Measurements from ENCODE around the gene SFXN2.

SFXN2 gene

DNA sequence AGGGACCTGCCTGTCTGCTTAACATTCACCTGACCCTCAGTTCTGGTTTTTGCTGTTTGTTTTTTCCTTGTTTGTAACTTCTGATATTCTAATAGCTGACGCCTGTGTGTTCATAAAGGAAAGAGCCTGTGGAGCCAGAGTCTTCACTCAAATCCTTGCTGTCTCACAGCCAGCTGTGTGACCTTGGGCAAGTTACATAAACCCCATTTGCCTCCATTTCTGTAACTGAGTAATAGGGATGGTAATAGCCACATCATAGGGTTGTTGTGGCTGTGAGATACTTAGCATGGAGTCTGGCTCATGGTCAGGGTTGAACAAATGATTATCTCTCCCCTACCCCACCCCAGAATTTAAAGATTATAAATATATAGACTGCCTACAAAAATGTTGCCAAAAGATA, 56.4 kb downstream of the SFXN2 start:
- Histone ChIP-seq H3K4me1 (peaks cover 12% of the 10 kb centered on the region), H3K9me3 (no peaks in the 10 kb centered on the region), H3K27me3 (no peaks in the 10 kb centered on the region), H3K36me3 (no peaks in the 10 kb centered on the region), H3K4me3 (ENCODE audit: low read depth, low read length) (no peak overlapping the region)
- TF ChIP-seq, protein P1, sequence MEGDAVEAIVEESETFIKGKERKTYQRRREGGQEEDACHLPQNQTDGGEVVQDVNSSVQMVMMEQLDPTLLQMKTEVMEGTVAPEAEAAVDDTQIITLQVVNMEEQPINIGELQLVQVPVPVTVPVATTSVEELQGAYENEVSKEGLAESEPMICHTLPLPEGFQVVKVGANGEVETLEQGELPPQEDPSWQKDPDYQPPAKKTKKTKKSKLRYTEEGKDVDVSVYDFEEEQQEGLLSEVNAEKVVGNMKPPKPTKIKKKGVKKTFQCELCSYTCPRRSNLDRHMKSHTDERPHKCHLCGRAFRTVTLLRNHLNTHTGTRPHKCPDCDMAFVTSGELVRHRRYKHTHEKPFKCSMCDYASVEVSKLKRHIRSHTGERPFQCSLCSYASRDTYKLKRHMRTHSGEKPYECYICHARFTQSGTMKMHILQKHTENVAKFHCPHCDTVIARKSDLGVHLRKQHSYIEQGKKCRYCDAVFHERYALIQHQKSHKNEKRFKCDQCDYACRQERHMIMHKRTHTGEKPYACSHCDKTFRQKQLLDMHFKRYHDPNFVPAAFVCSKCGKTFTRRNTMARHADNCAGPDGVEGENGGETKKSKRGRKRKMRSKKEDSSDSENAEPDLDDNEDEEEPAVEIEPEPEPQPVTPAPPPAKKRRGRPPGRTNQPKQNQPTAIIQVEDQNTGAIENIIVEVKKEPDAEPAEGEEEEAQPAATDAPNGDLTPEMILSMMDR (IDR thresholded peaks at IDR 0.05; ENCODE audit: low read depth, low read length), result no peak
- no peak for DNase-seq

DNA sequence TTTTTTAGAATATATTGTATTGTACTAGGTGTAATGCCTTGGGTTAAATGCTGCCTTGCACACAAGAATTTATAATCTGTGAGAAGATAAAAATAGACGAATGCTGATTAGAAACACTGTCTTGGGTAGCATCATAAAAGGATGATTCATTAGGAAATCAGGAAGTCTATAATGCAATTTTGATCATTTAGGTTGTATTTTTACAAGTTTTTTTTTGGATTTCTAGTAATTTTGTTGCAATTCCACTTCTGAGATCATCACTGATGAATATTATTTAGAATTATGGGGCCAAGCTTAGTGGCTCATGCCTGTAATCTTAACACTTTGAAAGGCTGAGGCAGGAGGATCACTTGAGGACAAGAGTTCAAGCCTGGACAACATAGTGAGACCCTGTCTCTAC, 58.9 kb downstream of the SFXN2 start:
- TF ChIP-seq, protein P1 (IDR thresholded peaks at IDR 0.05; ENCODE audit: low read depth, low read length), result no peak
- no peaks in the 10 kb centered on the region for H3K36me3 ChIP-seq
- DNase-seq, result no peak
- H3K4me1 ChIP-seq, result peaks cover 12% of the 10 kb centered on the region
- H3K9me3 ChIP-seq, result no peaks in the 10 kb centered on the region
- H3K27me3 ChIP-seq, result no peaks in the 10 kb centered on the region
- no peak overlapping the region for H3K4me3 ChIP-seq (ENCODE audit: low read depth, low read length)

DNA sequence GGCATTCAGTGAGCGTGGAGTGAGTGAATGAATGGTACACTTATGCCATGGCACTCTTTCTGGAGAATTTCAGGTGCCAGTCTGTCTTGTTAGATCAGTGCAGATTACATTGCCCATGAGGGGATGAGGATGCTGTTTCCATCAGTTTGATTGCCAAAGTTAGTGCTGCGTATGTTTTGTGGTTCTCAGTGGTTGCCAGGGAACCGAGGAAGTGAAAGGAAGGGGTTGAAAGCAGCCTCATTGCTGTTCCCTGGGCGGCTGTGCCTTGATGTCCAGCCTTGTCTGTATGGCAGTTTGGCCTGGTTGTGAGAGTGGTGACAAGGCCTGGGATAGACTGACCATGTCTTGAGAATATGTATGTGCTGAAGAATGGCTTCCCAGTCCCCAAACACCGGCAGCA, 59.5 kb downstream of the SFXN2 start:
- H3K9me3 ChIP-seq, result no peaks in the 10 kb centered on the region
- H3K4me3 ChIP-seq (ENCODE audit: low read depth, low read length), result no peak overlapping the region
- TF ChIP-seq, protein P1 (IDR thresholded peaks at IDR 0.05; ENCODE audit: low read depth, low read length), result no peak
- no peaks in the 10 kb centered on the region for H3K36me3 ChIP-seq
- no peak for DNase-seq
- peaks cover 12% of the 10 kb centered on the region for H3K4me1 ChIP-seq
- H3K27me3 ChIP-seq, result no peaks in the 10 kb centered on the region

DNA sequence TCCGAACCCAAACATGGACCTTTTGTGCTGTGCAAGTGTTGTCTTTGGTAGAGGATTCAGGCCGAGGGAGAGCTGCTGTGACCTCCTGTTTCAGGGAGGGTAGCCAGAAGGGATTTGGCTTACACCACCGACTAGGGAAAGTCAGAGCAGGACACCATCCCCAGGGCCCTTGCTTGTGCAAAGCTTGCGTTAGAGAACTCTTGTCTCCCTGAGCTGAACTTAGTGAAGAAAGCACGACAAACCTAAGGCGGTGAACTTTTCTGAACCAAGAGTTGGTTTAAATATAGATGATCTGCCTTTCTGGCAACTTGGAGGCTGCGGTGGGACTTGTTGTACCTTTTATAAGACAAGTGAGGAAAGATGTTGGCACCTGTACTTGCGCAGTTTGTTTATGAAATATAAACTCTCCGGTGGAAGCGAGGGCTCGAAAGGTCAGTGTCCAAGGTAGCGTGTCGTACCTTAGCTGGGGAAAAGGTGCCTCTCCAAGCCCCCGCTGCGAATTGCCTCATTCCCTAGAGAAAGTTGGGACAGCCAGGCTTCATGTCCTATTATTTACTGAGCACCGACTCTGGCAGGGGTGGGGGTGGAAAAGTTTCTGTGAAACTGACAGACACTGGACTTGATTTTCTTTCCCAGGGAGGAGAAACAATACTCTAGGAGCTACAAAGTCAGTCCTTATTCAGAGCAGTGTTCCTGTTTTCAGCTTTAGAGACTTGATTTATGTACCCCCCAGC, 60.9 kb downstream of the SFXN2 start:
- no peaks in the 10 kb centered on the region for H3K9me3 ChIP-seq
- H3K4me1 ChIP-seq, result peaks cover 11% of the 10 kb centered on the region
- no peaks in the 10 kb centered on the region for H3K36me3 ChIP-seq
- H3K27me3 ChIP-seq, result no peaks in the 10 kb centered on the region
- DNase-seq, result no peak
- peak overlapping the region; percentile 6; the same call in 1 of the 2 replicates for H3K4me3 ChIP-seq (ENCODE audit: low read depth, low read length)
- TF ChIP-seq, protein P1 (IDR thresholded peaks at IDR 0.05; ENCODE audit: low read depth, low read length), result no peak

DNA sequence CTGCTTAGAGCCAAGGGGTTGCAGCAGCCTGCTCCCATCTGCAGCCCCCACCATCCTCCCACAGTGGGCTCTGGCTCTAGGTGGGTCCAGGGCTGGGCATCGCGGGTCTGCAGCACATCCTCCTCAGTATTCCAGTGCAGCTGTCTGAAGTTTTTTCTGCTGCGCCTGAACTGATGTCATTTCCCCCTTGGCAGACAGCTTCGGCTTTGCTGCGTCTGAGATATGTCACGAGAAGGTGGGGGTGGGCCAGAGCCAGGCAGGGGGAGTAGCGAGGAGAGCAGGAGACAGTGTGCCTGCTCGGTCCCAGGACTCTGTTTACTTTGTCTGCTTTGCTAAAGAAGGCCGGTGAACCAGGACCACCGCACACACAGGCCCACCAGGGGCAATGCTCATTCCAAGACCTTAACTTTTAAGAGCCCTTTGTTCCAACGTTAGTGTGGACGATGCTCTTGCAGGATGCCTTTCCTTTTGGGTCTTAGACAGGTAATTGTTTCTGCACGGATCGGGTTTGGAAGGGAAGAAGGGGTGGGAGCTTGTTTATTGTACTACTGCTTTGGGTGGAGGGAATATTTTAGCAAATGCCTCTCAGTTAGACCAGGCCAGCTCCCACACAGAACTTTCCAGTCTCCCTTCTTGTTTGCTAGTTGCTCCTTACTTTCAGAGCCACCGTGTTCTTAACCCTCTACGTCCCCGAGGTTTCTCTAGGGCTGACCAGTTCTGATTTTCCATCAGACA, 61.7 kb downstream of the SFXN2 start:
- peaks cover 6% of the 10 kb centered on the region for H3K4me1 ChIP-seq
- TF ChIP-seq, protein P1 (IDR thresholded peaks at IDR 0.05; ENCODE audit: low read depth, low read length), result no peak
- peak overlapping the region; percentile 6; the same call in 1 of the 2 replicates for H3K4me3 ChIP-seq (ENCODE audit: low read depth, low read length)
- H3K9me3 ChIP-seq, result no peaks in the 10 kb centered on the region
- DNase-seq, result peak; percentile 66
- H3K27me3 ChIP-seq, result no peaks in the 10 kb centered on the region
- H3K36me3 ChIP-seq, result no peaks in the 10 kb centered on the region

All from BE2C (cell line).